Naive thymus-derived CD4-positive, alpha-beta T cell (primary cell): ENCODE results near the gene WDR64. TPM values are rescaled to one million over a fixed set of nuclear protein-coding genes. Genes with fewer than 3 reads are reported as not detected.
"Not testable (repeated sequence)": the region's sequence is repeated elsewhere in the genome, so short reads cannot be mapped to it uniquely, and the experiment has no call there.

Experiments
- ATAC-seq: fragments of 150-1000 bp; cut with Tn5 transposase; 2 replicates; pipeline ENCODE4 v1.10.0; 2021; ENCODE audit warnings: mild to moderate bottlenecking, moderate library complexity
- CTCF ChIA-PET: fragments of 350-600 bp; sonication (Branson Sonifier 250); formaldehyde crosslinking; loops from one replicate; lab custom pipeline; 2021; ENCODE audit warnings: antibody characterized with exemption; lab: Charles Lee
- POLR2A ChIA-PET: fragments of 350-600 bp; sonication (Branson Sonifier 250); formaldehyde crosslinking; loops from one replicate; lab custom pipeline; 2021; ENCODE audit warnings: antibody characterized with exemption, inconsistent platforms; lab: Charles Lee
- DNase-seq, 9 donors: peaks; one replicate each; pipeline versions ENCODE4 v3.0.0 to v3.0.0-alpha.2; 2020 to 2022; ENCODE audit warnings: mixed read lengths in 1 of 9
- H3K27ac ChIP-seq: one replicate; pipeline ENCODE4 v1.7.0; 2013; ENCODE audit warnings: mild to moderate bottlenecking, low read depth, low read length, moderate library complexity
- H3K27me3 ChIP-seq, 2 donors: one replicate each; pipeline ENCODE4 v1.7.0; 2013; ENCODE audit warnings: low read length in 2 of 2, mild to moderate bottlenecking in 2 of 2, moderate library complexity in 2 of 2; ENCODE audit not compliant: control insufficient read depth in 2 of 2, insufficient read depth in 2 of 2
- H3K36me3 ChIP-seq, 3 experiments: 1 replicate in 2 of 3; 2 replicates in 1 of 3; pipeline ENCODE4 v1.7.0; 2013; ENCODE audit warnings: low read length in 3 of 3, mild to moderate bottlenecking in 3 of 3, moderate library complexity in 1 of 3; ENCODE audit not compliant: insufficient read depth in 3 of 3, control insufficient read depth in 2 of 3
- H3K4me1 ChIP-seq, 2 donors: one replicate each; pipeline ENCODE4 v1.7.0; 2013; ENCODE audit warnings: low read length in 2 of 2, mild to moderate bottlenecking in 2 of 2, moderate library complexity in 1 of 2; ENCODE audit not compliant: control insufficient read depth in 2 of 2, insufficient read depth in 2 of 2
- H3K4me3 ChIP-seq: 2 replicates; pipeline ENCODE4 v1.7.0; 2013; ENCODE audit warnings: mild to moderate bottlenecking, low read length
- H3K9me3 ChIP-seq, 3 experiments: 1 replicate in 2 of 3; 2 replicates in 1 of 3; pipeline ENCODE4 v1.7.0; 2013; ENCODE audit warnings: low read length in 3 of 3; ENCODE audit not compliant: control insufficient read depth in 2 of 3
- H3K27ac Mint-ChIP-seq, 9 donors: one replicate each; pipeline ENCODE4 v1.8.0; 2020 to 2022; ENCODE audit warnings: mixed read lengths in 9 of 9, mild to moderate bottlenecking in 8 of 9, moderate library complexity in 5 of 9, inconsistent platforms in 2 of 9
- H3K27me3 Mint-ChIP-seq, 5 donors: one replicate each; pipeline ENCODE4 v1.8.0; 2021 to 2022; ENCODE audit warnings: mixed read lengths in 5 of 5, mild to moderate bottlenecking in 1 of 5
- H3K36me3 Mint-ChIP-seq, 5 donors: one replicate each; pipeline ENCODE4 v1.8.0; 2020 to 2022; ENCODE audit warnings: mixed read lengths in 5 of 5, mild to moderate bottlenecking in 3 of 5, inconsistent platforms in 1 of 5
- H3K4me1 Mint-ChIP-seq, 7 donors: one replicate each; pipeline ENCODE4 v1.8.0; 2020 to 2022; ENCODE audit warnings: mixed read lengths in 7 of 7, mild to moderate bottlenecking in 3 of 7, inconsistent platforms in 1 of 7
- H3K4me3 Mint-ChIP-seq, 10 donors: one replicate each; pipeline ENCODE4 v1.8.0; 2020 to 2022; ENCODE audit warnings: mild to moderate bottlenecking in 10 of 10, mixed read lengths in 10 of 10, moderate library complexity in 6 of 10, inconsistent platforms in 2 of 10
- H3K9me3 Mint-ChIP-seq, 11 donors: one replicate each; pipeline ENCODE4 v1.8.0; 2020 to 2022; ENCODE audit warnings: mixed read lengths in 11 of 11, mild to moderate bottlenecking in 4 of 11, inconsistent platforms in 1 of 11, moderate library complexity in 1 of 11
- intact Hi-C, 2 donors: fragments of 100-400 bp; cut with micrococcal nuclease; formaldehyde crosslinking; loops; one replicate each; pipeline ENCODE4 v1.15.1; 2023
- polyA plus RNA-seq, 2 donors: library from polyadenylated mRNA; unstranded; fragments of 300-500 nt; fragmentation: Illumina TruSeq; gene quantifications; one replicate each; pipeline ENCODE4 v1.2.3, GENCODE V29; 2021
- total RNA-seq, 6 experiments: library from RNA in 5 of 6; stranded (reverse) in 5 of 6; gene quantifications; 1 replicate in 5 of 6; 2 replicates in 1 of 6; pipeline ENCODE4 v1.2.3 and lab custom pipeline; 2021 to 2026

The WDR64 gene
- total and polyA plus RNA-seq, 7 experiments from 2014 or later, result 0.22 to 0.66 (median 0.49) TPM

DNA sequence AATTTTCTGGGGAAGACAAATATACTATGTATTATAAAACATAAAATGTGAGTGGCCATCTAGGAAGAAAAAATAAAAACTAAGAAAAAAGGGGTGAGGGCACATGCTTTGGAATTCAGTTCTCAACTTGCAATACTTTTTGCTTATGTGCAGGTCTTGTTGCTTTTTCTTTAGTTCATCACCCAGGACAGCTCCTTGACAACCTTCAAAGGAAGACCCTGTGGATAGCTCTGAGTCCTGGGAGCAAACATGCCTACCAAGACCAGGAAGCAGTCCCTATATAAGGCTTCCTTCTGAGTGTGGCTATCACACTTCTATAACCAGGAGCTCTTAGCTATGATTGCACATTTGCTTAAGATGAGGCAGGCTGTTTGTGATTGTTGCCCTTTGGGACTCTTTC is 78.0 kb downstream of the WDR64 start:
- no peak overlapping the region for H3K4me3 Mint-ChIP-seq
- H3K9me3 ChIP-seq, result no peaks in the 10 kb centered on the region
- ChIA-PET POLR2A (no interaction called here), CTCF (no interaction called here)
- peaks cover 0 to 12% (median 0%) of the 10 kb centered on the region in 5 donors for H3K27me3 Mint-ChIP-seq
- H3K9me3 Mint-ChIP-seq, result peaks cover 0 to 6% (median 0%) of the 10 kb centered on the region in 11 donors
- DNase-seq, result no peak
- H3K27ac Mint-ChIP-seq, result no peak overlapping the region
- H3K4me1 Mint-ChIP-seq, result peaks cover 0 to 2% (median 0%) of the 10 kb centered on the region in 7 donors
- no peak overlapping the region for H3K27ac ChIP-seq
- no peak for ATAC-seq
- H3K4me3 ChIP-seq, result no peak overlapping the region
- no peaks in the 10 kb centered on the region for H3K36me3 ChIP-seq
- intact Hi-C loops, result no loop called here
- no peaks in the 10 kb centered on the region for H3K4me1 ChIP-seq
- no peaks in the 10 kb centered on the region for H3K27me3 ChIP-seq
- H3K36me3 Mint-ChIP-seq, result no peaks in the 10 kb centered on the region

DNA sequence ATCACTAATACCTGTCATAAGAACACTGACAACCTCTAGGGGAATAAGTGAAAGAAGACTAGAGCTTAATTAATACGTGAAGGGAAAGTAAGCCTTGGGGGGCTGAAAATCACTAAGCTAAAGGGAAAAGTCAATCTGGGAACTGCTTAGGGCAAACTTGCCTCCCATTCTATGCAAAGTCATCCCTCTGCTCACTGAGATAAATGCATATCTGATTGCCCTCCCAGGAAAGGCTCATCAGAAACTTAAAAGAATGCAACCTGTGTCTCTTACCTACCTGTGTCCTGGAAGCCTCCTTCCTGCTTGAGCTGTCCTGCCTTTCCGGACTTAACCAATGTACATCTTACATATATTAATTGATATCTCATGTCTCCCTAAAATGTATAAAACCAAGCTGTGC is 81.8 kb downstream of the WDR64 start:
- Mint-ChIP-seq H3K27ac (no peak overlapping the region), H3K4me3 (no peak overlapping the region)
- CTCF ChIA-PET, result no interaction called here

GRCh38 chr1:241734533-241734932 is 82.5 kb downstream of the WDR64 start:
- no peaks in the 10 kb centered on the region for H3K27me3 ChIP-seq
- intact Hi-C loops, result no loop called here
- Mint-ChIP-seq H3K4me3 (no peak overlapping the region), H3K27me3 (peaks cover 0 to 11% (median 0%) of the 10 kb centered on the region in 5 donors), H3K27ac (no peak overlapping the region), H3K36me3 (no peaks in the 10 kb centered on the region), H3K4me1 (peaks cover 0 to 13% (median 7%) of the 10 kb centered on the region in 7 donors), H3K9me3 (no peaks in the 10 kb centered on the region)
- no peak overlapping the region for H3K4me3 ChIP-seq
- no peaks in the 10 kb centered on the region for H3K9me3 ChIP-seq
- no peaks in the 10 kb centered on the region for H3K4me1 ChIP-seq
- no peak overlapping the region for H3K27ac ChIP-seq
- ChIA-PET POLR2A (no interaction called here), CTCF (no interaction called here)
- ATAC-seq (no peak), DNase-seq (no peak)
- H3K36me3 ChIP-seq, result no peaks in the 10 kb centered on the region

More for the DNA sequence above, 81.8 kb downstream of the WDR64 start:
- Histone ChIP-seq H3K36me3 (no peaks in the 10 kb centered on the region), H3K4me3 (no peak overlapping the region), H3K27me3 (no peaks in the 10 kb centered on the region), H3K4me1 (no peaks in the 10 kb centered on the region), H3K9me3 (no peaks in the 10 kb centered on the region), H3K27ac (no peak overlapping the region)
- Mint-ChIP-seq H3K4me1 (peaks cover 0 to 13% (median 7%) of the 10 kb centered on the region in 7 donors), H3K27me3 (peaks cover 0 to 13% (median 0%) of the 10 kb centered on the region in 5 donors), H3K9me3 (peaks cover 0 to 3% (median 0%) of the 10 kb centered on the region in 11 donors), H3K36me3 (no peaks in the 10 kb centered on the region)
- DNase-seq, result no peak
- intact Hi-C loops, result no loop called here
- POLR2A ChIA-PET, result no interaction called here
- ATAC-seq, result no peak

GRCh38 chr1:241735493-241735926 is 83.4 kb downstream of the WDR64 start:
- H3K4me3 Mint-ChIP-seq, H3K27ac ChIP-seq, H3K36me3 ChIP-seq, ATAC-seq, DNase-seq, H3K9me3 ChIP-seq, H3K36me3 Mint-ChIP-seq, CTCF ChIA-PET, H3K9me3 Mint-ChIP-seq, H3K4me3 ChIP-seq, H3K27me3 Mint-ChIP-seq, H3K27ac Mint-ChIP-seq, H3K27me3 ChIP-seq, POLR2A ChIA-PET, H3K4me1 ChIP-seq: not testable (repeated sequence)
- intact Hi-C loops, result loop anchor here in 1 of 2 donors (5.0 kb wide), 1 partner anchor 58 kb away; no protein-coding TSS in a partner anchor
- peaks cover 0 to 13% (median 7%) of the 10 kb centered on the region in 7 donors for H3K4me1 Mint-ChIP-seq

DNA sequence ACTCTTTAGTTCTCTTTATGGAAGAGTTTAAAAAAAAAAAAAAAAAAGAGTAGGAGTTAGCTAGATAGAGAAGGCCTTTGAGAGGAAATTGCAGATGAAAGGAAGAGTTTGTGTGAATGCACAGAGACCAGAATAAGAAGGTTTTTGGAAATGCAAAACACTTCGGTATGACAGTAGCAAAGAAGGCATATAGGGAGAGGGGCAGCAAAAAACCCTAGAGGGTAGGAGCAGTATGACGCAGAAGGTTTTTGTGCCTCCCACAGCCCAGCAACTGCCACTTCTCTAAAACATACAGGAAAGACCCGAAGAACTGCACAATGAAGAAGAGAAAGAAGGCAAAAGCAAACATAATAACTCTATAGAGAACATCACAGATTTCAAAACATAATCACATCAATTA is 84.3 kb downstream of the WDR64 start:
- no peak for ATAC-seq
- Mint-ChIP-seq H3K9me3 (no peaks in the 10 kb centered on the region), H3K27me3 (peaks cover 0 to 6% (median 0%) of the 10 kb centered on the region in 5 donors), H3K4me1 (peaks cover 0 to 13% (median 7%) of the 10 kb centered on the region in 7 donors), H3K36me3 (no peaks in the 10 kb centered on the region), H3K4me3 (peak overlapping the region in 3 of 10 donors; percentile 2 to 29 (median 24)), H3K27ac (peak overlapping the region in 3 of 9 donors; percentile 19 to 85 (median 76))
- Histone ChIP-seq H3K4me3 (no peak overlapping the region), H3K27ac (no peak overlapping the region), H3K9me3 (no peaks in the 10 kb centered on the region), H3K27me3 (no peaks in the 10 kb centered on the region), H3K36me3 (no peaks in the 10 kb centered on the region), H3K4me1 (no peaks in the 10 kb centered on the region)
- no peak for DNase-seq
- intact Hi-C loops, result loop anchor here in 1 of 2 donors (5.0 kb wide), 1 partner anchor 59 kb away; no protein-coding TSS in a partner anchor
- POLR2A ChIA-PET, result no interaction called here
- CTCF ChIA-PET, result no interaction called here

GRCh38 chr1:241738284-241739078 is 86.4 kb downstream of the WDR64 start:
- Mint-ChIP-seq H3K9me3 (no peaks in the 10 kb centered on the region), H3K27ac (no peak overlapping the region), H3K4me1 (peaks cover 0 to 13% (median 7%) of the 10 kb centered on the region in 7 donors), H3K36me3 (no peaks in the 10 kb centered on the region), H3K4me3 (no peak overlapping the region), H3K27me3 (peaks cover 0 to 4% (median 0%) of the 10 kb centered on the region in 5 donors)
- ChIA-PET POLR2A (no interaction called here), CTCF (interaction anchor here (0.7 kb wide), 1 partner anchor 200 kb away, joined by 3 read pairs; no protein-coding TSS in a partner anchor)
- no peak overlapping the region for H3K27ac ChIP-seq
- no peak overlapping the region for H3K4me3 ChIP-seq
- intact Hi-C loops, result loop anchor here in 1 of 2 donors (5.0 kb wide), 1 partner anchor 61 kb away; no protein-coding TSS in a partner anchor
- H3K36me3 ChIP-seq, result no peaks in the 10 kb centered on the region
- H3K4me1 ChIP-seq, result no peaks in the 10 kb centered on the region
- no peaks in the 10 kb centered on the region for H3K9me3 ChIP-seq
- DNase-seq (no peak), ATAC-seq (no peak)
- H3K27me3 ChIP-seq, result no peaks in the 10 kb centered on the region
